Ishikawa (cell line): ENCODE measurements around the gene MACF1.

Source experiments
- CEBPB ChIP-seq: IDR thresholded peaks from 2 replicates; pipeline ENCODE4 v1.6.1; 2012
- EP300 ChIP-seq: IDR thresholded peaks from 2 replicates; pipeline ENCODE4 v1.6.1; 2012; ENCODE audit warnings: borderline replicate concordance
- FOXM1 ChIP-seq: IDR thresholded peaks from 2 replicates; pipeline ENCODE4 v1.6.1; 2012; ENCODE audit warnings: low read depth, borderline replicate concordance
- NFIC ChIP-seq: IDR thresholded peaks from 2 replicates; pipeline ENCODE4 v1.6.1; 2012
- RAD21 ChIP-seq: IDR thresholded peaks from 2 replicates; pipeline ENCODE4 v1.6.1; 2012; ENCODE audit warnings: low read depth
- TAF1 ChIP-seq: IDR thresholded peaks from 2 replicates; pipeline ENCODE4 v1.6.1; 2012; ENCODE audit warnings: low read depth, mild to moderate bottlenecking
- TEAD4 ChIP-seq: IDR thresholded peaks from 2 replicates; pipeline ENCODE4 v1.6.1; 2012
- USF1 ChIP-seq: IDR thresholded peaks from 2 replicates; pipeline ENCODE4 v1.6.1; 2012
- ZBTB7A ChIP-seq: IDR thresholded peaks from 2 replicates; pipeline ENCODE4 v1.6.1; 2012; ENCODE audit warnings: low read depth
- TF ChIP-seq, protein P1 (sequence below): IDR thresholded peaks from 2 replicates; pipeline ENCODE4 v1.6.1; 2012
- TF ChIP-seq, protein P2 (sequence below): IDR thresholded peaks from 2 replicates; pipeline ENCODE4 v1.6.1; 2012; ENCODE audit warnings: low read depth, mild to moderate bottlenecking

- no peak for TF ChIP-seq RAD21
- TF ChIP-seq FOXM1, result no peak
- TF ChIP-seq TEAD4, result no peak
- TF ChIP-seq EP300, result no peak
- TF ChIP-seq, protein P1, sequence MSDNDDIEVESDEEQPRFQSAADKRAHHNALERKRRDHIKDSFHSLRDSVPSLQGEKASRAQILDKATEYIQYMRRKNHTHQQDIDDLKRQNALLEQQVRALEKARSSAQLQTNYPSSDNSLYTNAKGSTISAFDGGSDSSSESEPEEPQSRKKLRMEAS, result no peak
- TF ChIP-seq, protein P2, sequence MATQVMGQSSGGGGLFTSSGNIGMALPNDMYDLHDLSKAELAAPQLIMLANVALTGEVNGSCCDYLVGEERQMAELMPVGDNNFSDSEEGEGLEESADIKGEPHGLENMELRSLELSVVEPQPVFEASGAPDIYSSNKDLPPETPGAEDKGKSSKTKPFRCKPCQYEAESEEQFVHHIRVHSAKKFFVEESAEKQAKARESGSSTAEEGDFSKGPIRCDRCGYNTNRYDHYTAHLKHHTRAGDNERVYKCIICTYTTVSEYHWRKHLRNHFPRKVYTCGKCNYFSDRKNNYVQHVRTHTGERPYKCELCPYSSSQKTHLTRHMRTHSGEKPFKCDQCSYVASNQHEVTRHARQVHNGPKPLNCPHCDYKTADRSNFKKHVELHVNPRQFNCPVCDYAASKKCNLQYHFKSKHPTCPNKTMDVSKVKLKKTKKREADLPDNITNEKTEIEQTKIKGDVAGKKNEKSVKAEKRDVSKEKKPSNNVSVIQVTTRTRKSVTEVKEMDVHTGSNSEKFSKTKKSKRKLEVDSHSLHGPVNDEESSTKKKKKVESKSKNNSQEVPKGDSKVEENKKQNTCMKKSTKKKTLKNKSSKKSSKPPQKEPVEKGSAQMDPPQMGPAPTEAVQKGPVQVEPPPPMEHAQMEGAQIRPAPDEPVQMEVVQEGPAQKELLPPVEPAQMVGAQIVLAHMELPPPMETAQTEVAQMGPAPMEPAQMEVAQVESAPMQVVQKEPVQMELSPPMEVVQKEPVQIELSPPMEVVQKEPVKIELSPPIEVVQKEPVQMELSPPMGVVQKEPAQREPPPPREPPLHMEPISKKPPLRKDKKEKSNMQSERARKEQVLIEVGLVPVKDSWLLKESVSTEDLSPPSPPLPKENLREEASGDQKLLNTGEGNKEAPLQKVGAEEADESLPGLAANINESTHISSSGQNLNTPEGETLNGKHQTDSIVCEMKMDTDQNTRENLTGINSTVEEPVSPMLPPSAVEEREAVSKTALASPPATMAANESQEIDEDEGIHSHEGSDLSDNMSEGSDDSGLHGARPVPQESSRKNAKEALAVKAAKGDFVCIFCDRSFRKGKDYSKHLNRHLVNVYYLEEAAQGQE, result no peak
- TF ChIP-seq ZBTB7A, result no peak
- TF ChIP-seq TAF1, result no peak
- TF ChIP-seq CEBPB, result no peak
- no peak for TF ChIP-seq USF1
- no peak for TF ChIP-seq NFIC
Measured at GRCh38 chr1:39326836-39327235, 122.3 kb downstream of the MACF1 start.
